Neural cell (in vitro differentiated cells): ENCODE measurements around the gene PALB2. TPM values are rescaled to one million over a fixed set of nuclear protein-coding genes. Genes with fewer than 3 reads are reported as not detected.

Experiments used
- H2AFZ ChIP-seq: fragments of 200-600, 300-800 bp; sonication (generic), shearing (Covaris generic); 2 replicates; pipeline ENCODE4 v1.6.0; 2014; ENCODE audit warnings: low read depth, mild to moderate bottlenecking, antibody characterized with exemption, low read length, moderate library complexity
- H3F3A ChIP-seq: fragments of 200-600 bp; shearing (Covaris generic); 2 replicates; pipeline ENCODE4 v1.6.1; 2016; ENCODE audit warnings: mild to moderate bottlenecking, moderate library complexity, mixed read lengths, antibody characterized with exemption, low read length; ENCODE audit not compliant: insufficient read depth, poor library complexity, severe bottlenecking
- H3K27ac ChIP-seq: fragments of 200-600, 300-800 bp; sonication (generic), shearing (Covaris generic); 2 replicates; pipeline ENCODE4 v1.5.1; 2014; ENCODE audit warnings: mild to moderate bottlenecking, low read length, moderate library complexity
- H3K27me3 ChIP-seq: fragments of 300-800, 200-600 bp; sonication (generic), shearing (Covaris generic); 2 replicates; pipeline ENCODE4 v1.6.0; 2014; ENCODE audit warnings: mild to moderate bottlenecking, low read depth, low read length, moderate library complexity; ENCODE audit not compliant: insufficient read depth
- H3K36me3 ChIP-seq: fragments of 300-800, 200-600 bp; sonication (generic), shearing (Covaris generic); 2 replicates; pipeline ENCODE4 v1.5.1; 2014; ENCODE audit warnings: mild to moderate bottlenecking, antibody characterized with exemption, low read length, moderate library complexity; ENCODE audit not compliant: insufficient read depth
- H3K4me2 ChIP-seq: fragments of 300-800, 200-600 bp; sonication (generic), shearing (Covaris generic); 2 replicates; pipeline ENCODE4 v1.6.0; 2014; ENCODE audit warnings: mild to moderate bottlenecking, low read length
- H3K4me3 ChIP-seq: fragments of 300-800, 200-600 bp; sonication (generic), shearing (Covaris generic); 2 replicates; pipeline ENCODE4 v1.5.1; 2014; ENCODE audit warnings: mild to moderate bottlenecking, low read length, moderate library complexity
- H3K79me2 ChIP-seq: fragments of 200-600 bp; shearing (Covaris generic); replicated peaks from 2 replicates; pipeline ENCODE4 v1.6.0; 2014; ENCODE audit warnings: mild to moderate bottlenecking, low read length, moderate library complexity; ENCODE audit not compliant: insufficient read depth
- H3K9ac ChIP-seq: fragments of 300-800, 200-600 bp; sonication (generic), shearing (Covaris generic); 2 replicates; pipeline ENCODE4 v1.6.1; 2016; ENCODE audit warnings: mild to moderate bottlenecking, low read length, mixed read lengths
- H3K9me2 ChIP-seq: fragments of 200-600 bp; shearing (Covaris generic); 2 replicates; pipeline ENCODE4 v1.6.1; 2016; ENCODE audit warnings: mild to moderate bottlenecking, low read length, mixed read lengths; ENCODE audit not compliant: insufficient read depth
- H3K9me3 ChIP-seq: fragments of 200-600, 300-800 bp; sonication (generic), shearing (Covaris generic); 2 replicates; pipeline ENCODE4 v1.6.1; 2016; ENCODE audit warnings: mild to moderate bottlenecking, mixed run types, low read length, moderate library complexity, mixed read lengths
- H4K20me1 ChIP-seq: fragments of 200-600 bp; shearing (Covaris generic); 2 replicates; pipeline ENCODE4 v1.6.1; 2016; ENCODE audit warnings: mild to moderate bottlenecking, mixed run types; ENCODE audit not compliant: insufficient read depth
- CTCF ChIP-seq: fragments of 450-650 bp; IDR thresholded peaks from 2 replicates; pipeline ENCODE4 v1.5.1; 2014; ENCODE audit warnings: antibody characterized with exemption, mild to moderate bottlenecking, moderate library complexity; ENCODE audit not compliant: poor library complexity, severe bottlenecking
- EP300 ChIP-seq: fragments of 450-650 bp; conservative IDR thresholded peaks from 2 replicates; pipeline ENCODE4 v1.6.1; 2014; ENCODE audit warnings: antibody characterized with exemption, mild to moderate bottlenecking, moderate library complexity; ENCODE audit not compliant: poor library complexity, severe bottlenecking
- EZH2 ChIP-seq: fragments of 200-600, 300-800 bp; shearing (Covaris generic), sonication (generic); IDR thresholded peaks from 2 replicates; pipeline ENCODE4 v1.6.1; 2014; ENCODE audit warnings: antibody characterized with exemption, low read length, borderline replicate concordance, mild to moderate bottlenecking; ENCODE audit not compliant: insufficient read depth, poor library complexity, severe bottlenecking
- MXI1 ChIP-seq: fragments of 450-650 bp; conservative IDR thresholded peaks from 2 replicates; pipeline ENCODE4 v1.6.1; 2014; ENCODE audit warnings: antibody characterized with exemption, mild to moderate bottlenecking; ENCODE audit not compliant: poor library complexity, severe bottlenecking
- POLR2AphosphoS5 ChIP-seq: IDR thresholded peaks from 2 replicates; pipeline ENCODE4 v1.6.1; 2012
- RAD21 ChIP-seq: fragments of 450-650 bp; conservative IDR thresholded peaks from 2 replicates; pipeline ENCODE4 v1.6.1; 2014; ENCODE audit warnings: antibody characterized with exemption, mild to moderate bottlenecking, moderate library complexity
- REST ChIP-seq: IDR thresholded peaks from 2 replicates; pipeline ENCODE4 v1.6.1; 2012; ENCODE audit warnings: borderline replicate concordance
- SMC3 ChIP-seq: fragments of 450-650 bp; conservative IDR thresholded peaks from 2 replicates; pipeline ENCODE4 v1.6.1; 2014; ENCODE audit warnings: antibody characterized with exemption, mild to moderate bottlenecking, moderate library complexity; ENCODE audit not compliant: poor library complexity
- TAF1 ChIP-seq: IDR thresholded peaks from 2 replicates; pipeline ENCODE4 v1.6.1; 2012; ENCODE audit warnings: low read depth
- polyA plus RNA-seq: library from polyadenylated mRNA; depleted of rRNA; stranded (reverse); fragments of >200 nt; gene quantifications from 2 replicates; pipeline ENCODE4 v1.2.3, GENCODE V29; 2014

Gene PALB2
- polyA plus RNA-seq, 1 donor from 2014 or later = 6.5 TPM

- Histone ChIP-seq H3K27me3 (no peaks in the 10 kb centered on the region), H3K4me2 (no peak overlapping the region), H3K9ac (no peak overlapping the region), H3K4me3 (no peak overlapping the region), H4K20me1 (no peaks in the 10 kb centered on the region), H3K36me3 (peaks cover 10% of the 10 kb centered on the region), H2AFZ (no peak overlapping the region), H3K79me2 (no peaks in the 10 kb centered on the region), H3K9me2 (no peaks in the 10 kb centered on the region), H3F3A (no peaks in the 10 kb centered on the region), H3K27ac (no peak overlapping the region), H3K9me3 (no peaks in the 10 kb centered on the region)
- TF ChIP-seq EP300 (no peak), TAF1 (no peak), MXI1 (no peak), SMC3 (no peak), REST (no peak), CTCF (no peak), RAD21 (no peak), EZH2 (no peak), POLR2AphosphoS5 (no peak)
Observed at GRCh38 chr16:23579371-23579770, 61.7 kb downstream of the PALB2 start.

- no peaks in the 10 kb centered on the region for H3F3A ChIP-seq
- H3K4me3 ChIP-seq = no peak overlapping the region
- no peaks in the 10 kb centered on the region for H3K9me3 ChIP-seq
- no peaks in the 10 kb centered on the region for H4K20me1 ChIP-seq
- H3K79me2 ChIP-seq = no peaks in the 10 kb centered on the region
- no peak for TF ChIP-seq TAF1
- TF ChIP-seq SMC3 = no peak
- no peak for TF ChIP-seq EP300
- TF ChIP-seq CTCF = no peak
- TF ChIP-seq POLR2AphosphoS5 = no peak
- TF ChIP-seq MXI1 = no peak
- TF ChIP-seq RAD21 = no peak
- TF ChIP-seq REST = no peak
- no peak overlapping the region for H3K4me2 ChIP-seq
- no peak overlapping the region for H2AFZ ChIP-seq
- H3K9me2 ChIP-seq = no peaks in the 10 kb centered on the region
- H3K9ac ChIP-seq = no peak overlapping the region
- H3K36me3 ChIP-seq = peaks cover 10% of the 10 kb centered on the region
- no peak overlapping the region for H3K27ac ChIP-seq
- H3K27me3 ChIP-seq = no peaks in the 10 kb centered on the region
Observed at GRCh38 chr16:23578101-23578830, 62.8 kb downstream of the PALB2 start.
